A549 (cell line): ENCODE results near the gene PCNX3. TPM values are rescaled to one million over a fixed set of nuclear protein-coding genes. Genes with fewer than 3 reads are reported as not detected.

ENCODE experiments used
- ATAC-seq, 2 experiments: fragments of 200-7000 bp in 1 of 2; fragments of >200 bp in 1 of 2; cut with Nextera tagmentation in 1 of 2; cut with Tn5 transposase in 1 of 2; 3 replicates each; pipeline versions ENCODE4 v1.8.0 to v1.9.1; 2018 to 2020; ENCODE audit warnings: mild to moderate bottlenecking in 1 of 2, moderate library complexity in 1 of 2
- CTCF ChIA-PET: fragments of 300-600 bp; sonication (Branson Sonifier 250); formaldehyde crosslinking; extraction: SDS; loops from one replicate; lab custom pipeline; 2021; ENCODE audit warnings: antibody characterized with exemption, inconsistent platforms; lab: Yijun Ruan, JAX
- POLR2A ChIA-PET: fragments of 350-600 bp; formaldehyde crosslinking; extraction: SDS; loops from one replicate; lab custom pipeline; 2021; ENCODE audit warnings: antibody characterized with exemption, inconsistent platforms; lab: Yijun Ruan, JAX
- DNase-seq, 2 experiments: peaks; one replicate each; pipeline versions ENCODE4 v3.0.0 to v3.0.0-alpha.2; 2011 to 2016; ENCODE audit warnings: low read depth in 1 of 2, low spot score in 1 of 2
- FAIRE-seq: peaks from 2 replicates; lab custom pipeline; 2011; peaks lifted over from hg19 to GRCh38; lab: Jason Lieb, UNC
- H3K27ac ChIP-seq, 2 experiments: fragments of >200 bp; sonication (Bioruptor Twin); formaldehyde crosslinking; 3 replicates each; pipeline ENCODE4 v1.5.1; 2016 to 2017
- H3K4me1 ChIP-seq: fragments of >200 bp; sonication (Bioruptor Twin); formaldehyde crosslinking; 3 replicates; pipeline ENCODE4 v1.6.1; 2016
- H3K4me2 ChIP-seq: fragments of >200 bp; sonication (Bioruptor Twin); formaldehyde crosslinking; 3 replicates; pipeline ENCODE4 v1.6.1; 2016
- H3K4me3 ChIP-seq: fragments of >200 bp; sonication (Bioruptor Twin); formaldehyde crosslinking; 3 replicates; pipeline ENCODE4 v1.5.1; 2016
- H3K9me3 ChIP-seq: fragments of >200 bp; sonication (Bioruptor Twin); formaldehyde crosslinking; 3 replicates; pipeline ENCODE4 v1.6.1; 2016
- BHLHE40 ChIP-seq: IDR thresholded peaks from 2 replicates; pipeline ENCODE4 v1.6.1; 2012; ENCODE audit warnings: low read depth, low read length, inconsistent platforms
- CTCF ChIP-seq: fragments of >200 bp; sonication (Bioruptor Twin); formaldehyde crosslinking; IDR thresholded peaks from 3 replicates; pipeline ENCODE4 v1.5.1; 2016
- EP300 ChIP-seq, 2 experiments: fragments of >200 bp; sonication (Bioruptor Twin); formaldehyde crosslinking; IDR thresholded peaks; 2 replicates in 1 of 2; 3 replicates in 1 of 2; pipeline ENCODE4 v1.6.1; 2016 to 2017
- GATA3 ChIP-seq: IDR thresholded peaks from 2 replicates; pipeline ENCODE4 v1.6.1; 2012; ENCODE audit warnings: borderline replicate concordance
- HOXB5 ChIP-seq: fragments of 250-450 bp; sonication (Bioruptor Pico); IDR thresholded peaks from 2 replicates; pipeline ENCODE4 v1.5.0; 2020; ENCODE audit warnings: mild to moderate bottlenecking, moderate library complexity
- KDM5A ChIP-seq: fragments of 200-600 bp; sonication (generic); IDR thresholded peaks from 2 replicates; pipeline ENCODE4 v1.6.1; 2016; ENCODE audit warnings: antibody characterized with exemption, mild to moderate bottlenecking
- POLR2AphosphoS2 ChIP-seq: conservative IDR thresholded peaks from 2 replicates; pipeline ENCODE4 v1.6.1; 2012; ENCODE audit warnings: low read length, improper control_type of control experiment, inconsistent platforms
- RAD21 ChIP-seq, 2 experiments: fragments of >200 bp in 1 of 2; sonication (Bioruptor Twin) in 1 of 2; formaldehyde crosslinking in 1 of 2; IDR thresholded peaks in 1 of 2; conservative IDR thresholded peaks in 1 of 2; 2 replicates in 1 of 2; 3 replicates in 1 of 2; pipeline ENCODE4 v1.6.1; 2012 to 2018; ENCODE audit warnings: inconsistent platforms in 1 of 2
- SMC3 ChIP-seq: fragments of >200 bp; sonication (Bioruptor Twin); formaldehyde crosslinking; IDR thresholded peaks from 3 replicates; pipeline ENCODE4 v1.6.1; 2018; ENCODE audit warnings: inconsistent platforms
- ZC3H11A ChIP-seq: fragments of 450-650 bp; IDR thresholded peaks from 2 replicates; pipeline ENCODE4 v1.6.1; 2014; ENCODE audit warnings: antibody characterized with exemption, mild to moderate bottlenecking
- ZSCAN20 ChIP-seq: fragments of 250-450 bp; sonication (Bioruptor Pico); IDR thresholded peaks from 2 replicates; pipeline ENCODE4 v1.8.0; 2022; ENCODE audit warnings: mild to moderate bottlenecking, moderate library complexity
- WGBS: methylation state at CpG from one replicate; pipeline ENCODE4 v1.1.6; 2017; ENCODE audit errors: missing lambda C conversion rate; 5-methylcytosine and 5-hydroxymethylcytosine counted together
- polyA plus RNA-seq, 4 experiments: library from polyadenylated mRNA; depleted of rRNA in 3 of 4; stranded (reverse); fragments of >200 nt; fragmentation: RNase III in 1 of 4; extraction: RNeasy Plus Mini Kit Qiagen cat#74134 plus additional on column Dnase treatment in 1 of 4; gene quantifications; 2 replicates in 3 of 4; 3 replicates in 1 of 4; pipeline ENCODE4 v1.2.3, GENCODE V29; 2011 to 2017
- TF ChIP-seq, protein P1 (sequence below): fragments of 250-450 bp; sonication (Bioruptor Pico); IDR thresholded peaks from 2 replicates; pipeline ENCODE4 v1.5.0; 2020; ENCODE audit warnings: low read depth, mild to moderate bottlenecking, moderate library complexity
- TF ChIP-seq, protein P2 (sequence below): fragments of >200 bp; sonication (Bioruptor Twin); formaldehyde crosslinking; IDR thresholded peaks from 2 replicates; pipeline ENCODE4 v1.6.1; 2016
- TF ChIP-seq, protein P3 (sequence below): fragments of 200-600 bp; sonication (generic); IDR thresholded peaks from 2 replicates; pipeline ENCODE4 v1.6.1; 2016; ENCODE audit warnings: antibody characterized with exemption, mild to moderate bottlenecking, moderate library complexity

The PCNX3 gene
- polyA plus RNA-seq, 2 of the 4 experiments (the other 2 are of a cell fraction), result 14.2 to 29.7 TPM

- FAIRE-seq (no peak), DNase-seq (no peak), ATAC-seq (peak; percentile 4 to 6; a peak in 2 of 6 replicates)
- ChIA-PET CTCF (interaction anchor here (0.7 to 5.5 kb wide), 21 partner anchors 8 to 264 kb away, joined by 3 to 54 read pairs (median 6); partner anchors contain the start of genes AP5B1, KAT5, PCNX3 and SIPA1), POLR2A (no interaction called here)
- Histone ChIP-seq H3K9me3 (no peaks in the 10 kb centered on the region), H3K4me3 (no peak overlapping the region), H3K4me2 (no peak overlapping the region), H3K27ac (no peak overlapping the region), H3K4me1 (no peaks in the 10 kb centered on the region)
- 85% methylated on average over 14 of the region's 30 CpGs for WGBS
- TF ChIP-seq HOXB5 (CRISPR knock-in tag) (no peak), POLR2AphosphoS2 (no peak), KDM5A (no peak), SMC3 (no peak), ZSCAN20 (CRISPR knock-in tag) (no peak)
- TF ChIP-seq, protein P1, sequence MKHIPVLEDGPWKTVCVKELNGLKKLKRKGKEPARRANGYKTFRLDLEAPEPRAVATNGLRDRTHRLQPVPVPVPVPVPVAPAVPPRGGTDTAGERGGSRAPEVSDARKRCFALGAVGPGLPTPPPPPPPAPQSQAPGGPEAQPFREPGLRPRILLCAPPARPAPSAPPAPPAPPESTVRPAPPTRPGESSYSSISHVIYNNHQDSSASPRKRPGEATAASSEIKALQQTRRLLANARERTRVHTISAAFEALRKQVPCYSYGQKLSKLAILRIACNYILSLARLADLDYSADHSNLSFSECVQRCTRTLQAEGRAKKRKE (CRISPR knock-in tag), result no peak
Observed at GRCh38 chr11:65624931-65625627, 9.5 kb downstream of the PCNX3 start.

GRCh38 chr11:65625628-65626342 lies 10.2 kb downstream of the PCNX3 start:
- no peaks in the 10 kb centered on the region for H3K9me3 ChIP-seq
- H3K27ac ChIP-seq, result no peak overlapping the region
- ATAC-seq (peak; percentile 82 to 92), DNase-seq (peak; percentile 61 to 69)
- POLR2A ChIA-PET, result interaction anchor here (0.7 kb wide), 1 partner anchor 12 kb away, joined by 3 read pairs; the partner anchor contains the start of gene SIPA1
- CTCF ChIA-PET, result interaction anchor here (0.7 to 5.5 kb wide), 30 partner anchors 9 to 686 kb away, joined by 3 to 54 read pairs (median 4); partner anchors contain the start of genes AP5B1, KAT5, PCNX3 and SIPA1
- TF ChIP-seq CTCF, result peak; percentile 62
- TF ChIP-seq GATA3, result no peak
- TF ChIP-seq BHLHE40, result no peak
- TF ChIP-seq RAD21 (conservative IDR thresholded peaks at IDR 0.05 in 1 of 2, IDR thresholded peaks at IDR 0.05 in 1 of 2), result peak; percentile 65 to 68
- TF ChIP-seq, protein P2, sequence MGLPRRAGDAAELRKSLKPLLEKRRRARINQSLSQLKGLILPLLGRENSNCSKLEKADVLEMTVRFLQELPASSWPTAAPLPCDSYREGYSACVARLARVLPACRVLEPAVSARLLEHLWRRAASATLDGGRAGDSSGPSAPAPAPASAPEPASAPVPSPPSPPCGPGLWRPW, result no peak
- TF ChIP-seq POLR2AphosphoS2, result no peak
- TF ChIP-seq, protein P3, sequence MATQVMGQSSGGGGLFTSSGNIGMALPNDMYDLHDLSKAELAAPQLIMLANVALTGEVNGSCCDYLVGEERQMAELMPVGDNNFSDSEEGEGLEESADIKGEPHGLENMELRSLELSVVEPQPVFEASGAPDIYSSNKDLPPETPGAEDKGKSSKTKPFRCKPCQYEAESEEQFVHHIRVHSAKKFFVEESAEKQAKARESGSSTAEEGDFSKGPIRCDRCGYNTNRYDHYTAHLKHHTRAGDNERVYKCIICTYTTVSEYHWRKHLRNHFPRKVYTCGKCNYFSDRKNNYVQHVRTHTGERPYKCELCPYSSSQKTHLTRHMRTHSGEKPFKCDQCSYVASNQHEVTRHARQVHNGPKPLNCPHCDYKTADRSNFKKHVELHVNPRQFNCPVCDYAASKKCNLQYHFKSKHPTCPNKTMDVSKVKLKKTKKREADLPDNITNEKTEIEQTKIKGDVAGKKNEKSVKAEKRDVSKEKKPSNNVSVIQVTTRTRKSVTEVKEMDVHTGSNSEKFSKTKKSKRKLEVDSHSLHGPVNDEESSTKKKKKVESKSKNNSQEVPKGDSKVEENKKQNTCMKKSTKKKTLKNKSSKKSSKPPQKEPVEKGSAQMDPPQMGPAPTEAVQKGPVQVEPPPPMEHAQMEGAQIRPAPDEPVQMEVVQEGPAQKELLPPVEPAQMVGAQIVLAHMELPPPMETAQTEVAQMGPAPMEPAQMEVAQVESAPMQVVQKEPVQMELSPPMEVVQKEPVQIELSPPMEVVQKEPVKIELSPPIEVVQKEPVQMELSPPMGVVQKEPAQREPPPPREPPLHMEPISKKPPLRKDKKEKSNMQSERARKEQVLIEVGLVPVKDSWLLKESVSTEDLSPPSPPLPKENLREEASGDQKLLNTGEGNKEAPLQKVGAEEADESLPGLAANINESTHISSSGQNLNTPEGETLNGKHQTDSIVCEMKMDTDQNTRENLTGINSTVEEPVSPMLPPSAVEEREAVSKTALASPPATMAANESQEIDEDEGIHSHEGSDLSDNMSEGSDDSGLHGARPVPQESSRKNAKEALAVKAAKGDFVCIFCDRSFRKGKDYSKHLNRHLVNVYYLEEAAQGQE, result no peak
- no peak for TF ChIP-seq ZC3H11A
- TF ChIP-seq SMC3, result peak; percentile 35; the same call in 2 of the 3 replicates
- no peak for TF ChIP-seq EP300 (IDR thresholded peaks at IDR 0.05)
- TF ChIP-seq, all 56 proteins: peak for 3
- Histone ChIP-seq H3K4me2 (no peak overlapping the region), H3K4me3 (no peak overlapping the region), H3K4me1 (no peaks in the 10 kb centered on the region)
- FAIRE-seq, result no peak
- 70% methylated on average over 30 of the region's 30 CpGs for WGBS
